Loucy (cell line): ENCODE results near the gene CHST6.

Source experiments
- CTCF ChIP-seq: fragments of 200-600 bp; sonication (generic); conservative IDR thresholded peaks from 2 replicates; pipeline ENCODE4 v1.5.1; 2014; ENCODE audit warnings: mild to moderate bottlenecking, antibody characterized with exemption, low read length
- EZH2phosphoT487 ChIP-seq: fragments of 200-600 bp; IDR thresholded peaks from 2 replicates; pipeline ENCODE4 v1.6.1; 2018; ENCODE audit warnings: antibody characterized with exemption, mild to moderate bottlenecking, moderate library complexity, borderline replicate concordance

- no peak for TF ChIP-seq CTCF
- TF ChIP-seq EZH2phosphoT487, result no peak
Measured at GRCh38 chr16:75456971-75457370, 38.3 kb downstream of the CHST6 start.
